ENCODE measurements around the gene SLC6A2.

SLC6A2 gene

GRCh38 chr16:55671974-55672280, 16.1 kb downstream of the SLC6A2 start (continued):
- TF ChIP-seq, protein P1, sequence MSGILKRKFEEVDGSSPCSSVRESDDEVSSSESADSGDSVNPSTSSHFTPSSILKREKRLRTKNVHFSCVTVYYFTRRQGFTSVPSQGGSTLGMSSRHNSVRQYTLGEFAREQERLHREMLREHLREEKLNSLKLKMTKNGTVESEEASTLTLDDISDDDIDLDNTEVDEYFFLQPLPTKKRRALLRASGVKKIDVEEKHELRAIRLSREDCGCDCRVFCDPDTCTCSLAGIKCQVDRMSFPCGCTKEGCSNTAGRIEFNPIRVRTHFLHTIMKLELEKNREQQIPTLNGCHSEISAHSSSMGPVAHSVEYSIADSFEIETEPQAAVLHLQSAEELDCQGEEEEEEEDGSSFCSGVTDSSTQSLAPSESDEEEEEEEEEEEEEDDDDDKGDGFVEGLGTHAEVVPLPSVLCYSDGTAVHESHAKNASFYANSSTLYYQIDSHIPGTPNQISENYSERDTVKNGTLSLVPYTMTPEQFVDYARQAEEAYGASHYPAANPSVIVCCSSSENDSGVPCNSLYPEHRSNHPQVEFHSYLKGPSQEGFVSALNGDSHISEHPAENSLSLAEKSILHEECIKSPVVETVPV (CRISPR knock-in tag; IDR thresholded peaks at IDR 0.05), result no peak
- no peak for TF ChIP-seq ZNF565 (CRISPR knock-in tag; conservative IDR thresholded peaks at IDR 0.05; ENCODE audit: low read depth)
- TF ChIP-seq ZC3H10 (CRISPR knock-in tag; IDR thresholded peaks at IDR 0.05), result no peak
- no peak for TF ChIP-seq ZNF70 (CRISPR knock-in tag; IDR thresholded peaks at IDR 0.05)
- no peak for TF ChIP-seq ISL1 (CRISPR knock-in tag; IDR thresholded peaks at IDR 0.05)

- TF ChIP-seq BACH2 (CRISPR knock-in tag; IDR thresholded peaks at IDR 0.05; ENCODE audit: borderline replicate concordance), result no peak
- no peak for TF ChIP-seq TCF4 (CRISPR knock-in tag; IDR thresholded peaks at IDR 0.05; ENCODE audit: borderline replicate concordance)
- TF ChIP-seq, protein P1 (CRISPR knock-in tag; IDR thresholded peaks at IDR 0.05), result no peak
- TF ChIP-seq ZNF8 (CRISPR knock-in tag; IDR thresholded peaks at IDR 0.05), result no peak
- TF ChIP-seq, protein P2, sequence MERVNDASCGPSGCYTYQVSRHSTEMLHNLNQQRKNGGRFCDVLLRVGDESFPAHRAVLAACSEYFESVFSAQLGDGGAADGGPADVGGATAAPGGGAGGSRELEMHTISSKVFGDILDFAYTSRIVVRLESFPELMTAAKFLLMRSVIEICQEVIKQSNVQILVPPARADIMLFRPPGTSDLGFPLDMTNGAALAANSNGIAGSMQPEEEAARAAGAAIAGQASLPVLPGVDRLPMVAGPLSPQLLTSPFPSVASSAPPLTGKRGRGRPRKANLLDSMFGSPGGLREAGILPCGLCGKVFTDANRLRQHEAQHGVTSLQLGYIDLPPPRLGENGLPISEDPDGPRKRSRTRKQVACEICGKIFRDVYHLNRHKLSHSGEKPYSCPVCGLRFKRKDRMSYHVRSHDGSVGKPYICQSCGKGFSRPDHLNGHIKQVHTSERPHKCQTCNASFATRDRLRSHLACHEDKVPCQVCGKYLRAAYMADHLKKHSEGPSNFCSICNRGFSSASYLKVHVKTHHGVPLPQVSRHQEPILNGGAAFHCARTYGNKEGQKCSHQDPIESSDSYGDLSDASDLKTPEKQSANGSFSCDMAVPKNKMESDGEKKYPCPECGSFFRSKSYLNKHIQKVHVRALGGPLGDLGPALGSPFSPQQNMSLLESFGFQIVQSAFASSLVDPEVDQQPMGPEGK (CRISPR knock-in tag; IDR thresholded peaks at IDR 0.05; ENCODE audit: borderline replicate concordance), result no peak
- no peak for TF ChIP-seq ZFP30 (CRISPR knock-in tag; IDR thresholded peaks at IDR 0.05)
- TF ChIP-seq, protein P3, sequence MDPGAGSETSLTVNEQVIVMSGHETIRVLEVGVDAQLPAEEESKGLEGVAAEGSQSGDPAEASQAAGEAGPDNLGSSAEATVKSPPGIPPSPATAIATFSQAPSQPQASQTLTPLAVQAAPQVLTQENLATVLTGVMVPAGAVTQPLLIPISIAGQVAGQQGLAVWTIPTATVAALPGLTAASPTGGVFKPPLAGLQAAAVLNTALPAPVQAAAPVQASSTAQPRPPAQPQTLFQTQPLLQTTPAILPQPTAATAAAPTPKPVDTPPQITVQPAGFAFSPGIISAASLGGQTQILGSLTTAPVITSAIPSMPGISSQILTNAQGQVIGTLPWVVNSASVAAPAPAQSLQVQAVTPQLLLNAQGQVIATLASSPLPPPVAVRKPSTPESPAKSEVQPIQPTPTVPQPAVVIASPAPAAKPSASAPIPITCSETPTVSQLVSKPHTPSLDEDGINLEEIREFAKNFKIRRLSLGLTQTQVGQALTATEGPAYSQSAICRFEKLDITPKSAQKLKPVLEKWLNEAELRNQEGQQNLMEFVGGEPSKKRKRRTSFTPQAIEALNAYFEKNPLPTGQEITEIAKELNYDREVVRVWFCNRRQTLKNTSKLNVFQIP (CRISPR knock-in tag; IDR thresholded peaks at IDR 0.05; ENCODE audit: borderline replicate concordance, low read depth), result no peak
- no peak for TF ChIP-seq RARB (CRISPR knock-in tag; IDR thresholded peaks at IDR 0.05)
- no peak for TF ChIP-seq CREB5 (CRISPR knock-in tag; IDR thresholded peaks at IDR 0.05; ENCODE audit: low read depth)
- TF ChIP-seq ARNTL (CRISPR knock-in tag; IDR thresholded peaks at IDR 0.05; ENCODE audit: borderline replicate concordance, low read depth), result no peak
- TF ChIP-seq TSHZ2 (CRISPR knock-in tag; IDR thresholded peaks at IDR 0.05), result no peak
- no peak for TF ChIP-seq ZNF70 (CRISPR knock-in tag; IDR thresholded peaks at IDR 0.05)
- TF ChIP-seq OSR1 (CRISPR knock-in tag; IDR thresholded peaks at IDR 0.05), result no peak
- TF ChIP-seq ZFP3 (CRISPR knock-in tag; IDR thresholded peaks at IDR 0.05), result no peak
- TF ChIP-seq ESRRG (CRISPR knock-in tag; IDR thresholded peaks at IDR 0.05), result no peak
- no peak for TF ChIP-seq ZC3H10 (CRISPR knock-in tag; IDR thresholded peaks at IDR 0.05)
- TF ChIP-seq ZNF565 (CRISPR knock-in tag; conservative IDR thresholded peaks at IDR 0.05; ENCODE audit: low read depth), result no peak
- TF ChIP-seq CSDC2 (CRISPR knock-in tag; IDR thresholded peaks at IDR 0.05), result no peak
- no peak for TF ChIP-seq TOX (CRISPR knock-in tag; IDR thresholded peaks at IDR 0.05; ENCODE audit: borderline replicate concordance)
- TF ChIP-seq ISL1 (CRISPR knock-in tag; IDR thresholded peaks at IDR 0.05), result no peak
- no peak for ATAC-seq
These were observed 16.7 kb downstream of the SLC6A2 start for GRCh38 chr16:55672471-55672870.

Measured in SK-N-SH treated with all-trans-retinoic acid at 6 μM for 48 hours (cell line).